HG03139 (cell line): ENCODE data around the gene SHISA3.

Experiments
- ATAC-seq: cut with Tn5 transposase; IDR thresholded peaks from one replicate; pipeline ENCODE4 v1.9.1; 2021; ENCODE audit not compliant: unreplicated experiment

The SHISA3 gene

DNA sequence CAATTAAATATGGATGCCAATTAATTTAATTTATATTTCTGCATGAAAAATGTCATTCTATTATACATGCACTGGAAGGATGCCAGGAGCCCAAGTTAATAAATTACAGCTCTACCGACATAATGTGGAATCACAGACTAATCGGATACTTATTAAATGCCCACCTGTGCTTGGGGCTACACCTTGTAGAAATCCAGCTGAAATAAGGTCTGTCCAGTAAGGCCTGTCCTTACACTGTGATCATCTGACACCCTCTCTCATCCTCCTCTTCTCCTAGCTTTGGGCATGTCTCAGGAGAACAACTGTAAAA, 6.0 kb upstream of the SHISA3 start:
- ATAC-seq, result no peak

DNA sequence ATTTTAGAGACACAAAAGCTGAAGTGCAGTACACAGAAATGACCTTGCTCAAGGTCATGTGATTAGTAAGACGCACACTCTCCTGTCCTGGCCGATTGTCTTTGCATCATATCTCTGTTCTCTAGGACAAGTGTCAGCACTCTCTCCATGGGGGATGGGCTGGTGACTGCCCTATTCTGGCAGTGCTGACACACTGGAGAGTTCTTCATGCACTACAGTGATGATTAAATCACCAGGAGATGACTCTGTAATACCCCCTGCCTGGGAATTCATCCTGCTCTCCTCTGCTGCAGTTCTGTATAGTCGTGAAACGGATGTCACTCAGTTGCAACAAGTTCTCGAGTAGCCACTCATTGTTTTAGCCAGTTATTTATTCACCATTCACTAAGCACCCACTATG, 5.3 kb upstream of the SHISA3 start:
- no peak for ATAC-seq

DNA sequence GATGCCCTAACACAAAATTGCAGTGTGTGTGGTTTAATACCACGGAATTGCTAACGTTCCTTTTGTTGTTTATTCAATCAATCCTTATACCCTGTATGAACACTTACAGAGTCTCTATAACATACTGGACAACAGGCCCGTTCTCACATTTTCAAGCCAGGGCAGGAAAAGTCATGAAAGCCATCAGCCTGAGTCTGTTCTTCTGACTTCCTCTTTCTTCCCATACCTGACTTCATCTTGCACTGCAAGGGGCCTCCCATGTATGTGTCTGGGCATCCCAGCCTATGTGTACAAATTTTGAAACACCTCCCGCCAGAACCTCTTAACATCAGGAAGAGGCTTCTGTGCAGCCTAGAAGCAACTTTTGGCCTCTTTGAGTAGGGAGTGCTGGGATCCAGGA, 4.9 kb upstream of the SHISA3 start:
- ATAC-seq, result no peak

DNA sequence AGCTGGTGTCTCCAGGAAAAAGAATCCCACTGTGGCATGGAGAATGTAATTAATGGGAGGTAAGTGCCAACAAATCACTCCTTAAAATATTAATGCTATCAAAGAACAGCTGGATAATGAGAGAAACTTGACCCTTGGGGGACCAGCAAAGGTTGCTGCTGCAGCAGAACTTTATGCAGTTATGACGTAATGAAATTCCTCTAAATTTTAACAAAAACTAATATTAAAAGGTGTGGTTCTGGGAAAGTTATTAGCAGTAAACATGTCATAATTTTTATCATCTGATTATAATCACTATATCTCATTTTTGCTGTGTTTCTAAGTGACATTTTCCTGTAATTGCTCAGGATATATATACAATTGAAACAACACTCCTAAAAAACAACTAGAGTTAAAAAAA, 1.7 kb upstream of the SHISA3 start:
- ATAC-seq, result no peak

DNA sequence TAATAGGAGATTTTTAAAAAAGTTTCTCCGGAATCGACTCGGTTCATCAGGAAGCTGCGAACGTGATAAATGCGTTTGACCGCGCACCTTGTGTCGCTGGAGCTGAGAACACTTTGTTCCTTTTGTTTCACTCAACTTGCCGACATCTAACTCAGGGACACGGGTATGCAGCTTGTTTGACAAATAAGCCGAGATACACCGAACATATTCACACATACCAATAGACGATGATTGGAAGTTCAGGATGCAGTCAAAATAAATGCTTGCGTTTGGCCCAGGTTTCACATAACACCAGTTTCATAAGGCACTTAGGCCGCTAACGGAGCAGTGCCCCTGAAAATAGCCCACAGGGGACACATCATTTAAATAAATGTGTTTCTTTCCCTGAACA, 932 bp upstream of the SHISA3 start:
- no peak for ATAC-seq

DNA sequence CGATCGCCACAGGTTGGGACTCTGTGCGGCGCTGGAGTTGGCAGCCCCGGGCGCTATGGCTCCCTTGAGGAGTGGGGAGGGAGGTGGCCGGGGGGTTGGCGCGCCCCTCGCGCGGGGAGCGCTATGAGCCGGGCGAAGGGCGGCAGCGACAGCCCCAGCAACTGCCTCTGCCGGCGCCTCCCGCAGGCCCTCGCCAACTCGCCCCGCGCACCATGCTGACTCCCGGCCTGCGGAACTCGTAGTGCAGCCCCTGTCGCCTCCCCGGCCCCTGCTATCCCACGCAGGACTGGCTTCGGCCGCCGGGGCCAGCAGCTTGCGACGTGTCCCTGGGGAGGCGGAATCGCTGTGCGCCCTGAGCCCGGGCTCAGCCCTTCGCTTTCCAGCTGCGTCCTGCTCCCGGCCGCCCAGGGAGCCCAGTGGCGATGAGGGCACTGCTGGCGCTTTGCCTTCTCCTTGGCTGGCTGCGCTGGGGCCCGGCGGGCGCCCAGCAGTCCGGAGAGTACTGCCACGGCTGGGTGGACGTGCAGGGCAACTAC, 415 bp downstream of the SHISA3 start:
- peak; percentile 40 for ATAC-seq

DNA sequence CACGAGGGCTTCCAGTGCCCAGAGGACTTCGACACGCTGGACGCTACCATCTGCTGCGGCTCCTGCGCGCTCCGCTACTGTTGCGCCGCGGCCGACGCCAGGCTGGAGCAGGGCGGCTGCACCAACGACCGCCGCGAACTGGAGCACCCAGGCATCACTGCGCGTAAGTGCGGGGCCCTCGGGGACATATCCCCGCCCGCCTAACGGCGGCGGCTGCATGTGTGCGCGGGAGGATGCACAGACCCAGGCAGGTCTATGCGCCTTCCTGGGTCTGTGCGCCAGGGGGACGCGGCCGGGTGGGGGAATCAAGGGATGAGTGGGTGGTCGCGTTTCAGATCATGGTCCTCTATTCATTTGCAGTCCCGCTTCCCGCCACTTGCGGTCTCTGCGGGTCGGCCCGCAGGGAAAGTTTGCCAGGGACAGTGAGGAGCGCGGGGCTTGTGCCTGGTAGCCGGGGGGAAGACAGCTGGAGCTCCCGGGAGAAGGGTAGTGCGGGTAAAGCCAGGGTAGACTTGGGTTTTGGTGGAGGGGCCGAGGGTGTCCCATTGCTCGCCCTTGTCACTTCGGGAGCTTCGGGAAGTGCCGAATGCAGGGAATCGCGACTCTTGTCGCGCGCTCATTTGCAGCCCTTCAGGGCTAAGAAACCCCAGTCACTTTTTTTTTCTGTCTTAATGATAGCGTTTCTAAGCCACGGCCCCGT, 1.0 kb downstream of the SHISA3 start:
- peak; percentile 35 for ATAC-seq

DNA sequence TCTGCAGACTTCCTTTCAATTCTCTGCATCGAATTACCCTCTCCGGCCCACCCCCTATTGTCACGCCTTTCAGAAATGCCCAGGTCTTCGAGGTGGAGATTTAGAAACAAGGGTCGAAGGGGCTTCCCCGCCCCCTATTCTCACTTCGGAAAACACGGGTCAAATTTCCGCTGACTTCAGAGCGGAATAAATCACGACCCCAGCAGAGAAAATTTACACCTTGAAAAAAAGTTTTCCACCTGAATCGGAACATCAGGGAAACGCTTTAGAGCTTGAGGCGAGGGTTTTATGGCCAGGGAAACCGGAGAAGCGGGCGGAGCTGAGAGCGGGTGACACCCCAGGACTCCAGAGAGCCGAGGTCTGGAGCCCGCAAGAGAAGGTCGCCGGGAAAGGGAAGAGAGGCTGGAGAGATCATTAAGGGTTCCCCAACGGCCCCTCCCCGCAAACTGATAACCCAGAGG, 1.6 kb downstream of the SHISA3 start:
- ATAC-seq, result no peak

DNA sequence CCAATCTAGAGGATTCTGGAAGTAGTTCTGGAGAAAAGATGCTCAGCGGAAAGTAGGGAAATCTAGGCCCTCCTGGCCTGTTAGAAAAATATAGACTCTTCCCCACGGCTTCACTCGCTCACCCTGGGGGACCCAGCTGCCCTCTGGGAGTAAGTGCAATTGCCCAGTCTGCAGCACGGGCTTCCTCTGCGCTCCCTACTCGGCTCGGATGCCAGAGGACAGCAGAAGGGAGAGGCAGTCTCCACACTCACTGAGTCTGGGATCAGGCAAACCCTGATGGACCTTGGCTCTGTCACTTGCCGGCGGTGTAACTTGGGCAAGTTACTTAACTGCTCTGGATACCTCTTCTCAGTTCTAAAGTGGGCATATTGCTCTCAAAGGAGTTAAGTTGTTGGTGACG, 2.1 kb downstream of the SHISA3 start:
- no peak for ATAC-seq

DNA sequence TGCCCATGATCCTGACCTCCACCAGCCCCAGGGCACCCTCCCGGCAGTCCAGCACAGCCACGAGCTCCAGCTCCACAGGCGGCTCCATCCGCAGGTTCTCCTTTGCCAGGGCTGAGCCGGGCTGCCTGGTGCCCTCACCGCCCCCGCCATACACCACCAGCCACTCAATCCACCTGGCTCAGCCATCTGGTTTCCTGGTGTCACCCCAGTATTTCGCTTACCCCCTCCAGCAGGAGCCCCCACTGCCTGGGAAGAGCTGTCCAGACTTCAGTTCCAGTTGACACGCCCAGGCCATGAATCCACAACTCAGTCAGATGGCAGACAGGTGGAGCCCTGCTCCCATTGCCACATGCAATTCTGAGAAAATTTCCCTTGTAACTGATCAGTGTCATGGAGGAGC, 3.9 kb downstream of the SHISA3 start:
- no peak for ATAC-seq

DNA sequence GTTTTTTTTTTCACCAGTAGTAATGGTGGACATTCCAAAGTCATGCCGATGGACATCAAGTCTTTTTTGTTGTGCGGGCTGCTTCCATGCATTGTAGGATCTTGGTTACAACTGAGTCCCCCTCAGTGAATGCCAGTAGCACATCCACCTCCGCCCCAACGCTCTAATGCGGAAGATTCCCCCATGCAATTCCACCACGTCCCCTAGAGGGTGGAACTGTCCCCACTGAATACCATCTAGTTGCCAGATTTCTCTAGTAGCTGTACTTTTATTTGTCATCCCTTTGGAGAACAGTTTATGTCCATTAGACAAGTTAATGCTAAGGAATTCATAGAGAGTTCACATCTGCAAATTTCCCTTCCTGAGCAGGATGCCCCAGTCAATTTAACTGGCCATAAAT, 6.7 kb downstream of the SHISA3 start:
- no peak for ATAC-seq

DNA sequence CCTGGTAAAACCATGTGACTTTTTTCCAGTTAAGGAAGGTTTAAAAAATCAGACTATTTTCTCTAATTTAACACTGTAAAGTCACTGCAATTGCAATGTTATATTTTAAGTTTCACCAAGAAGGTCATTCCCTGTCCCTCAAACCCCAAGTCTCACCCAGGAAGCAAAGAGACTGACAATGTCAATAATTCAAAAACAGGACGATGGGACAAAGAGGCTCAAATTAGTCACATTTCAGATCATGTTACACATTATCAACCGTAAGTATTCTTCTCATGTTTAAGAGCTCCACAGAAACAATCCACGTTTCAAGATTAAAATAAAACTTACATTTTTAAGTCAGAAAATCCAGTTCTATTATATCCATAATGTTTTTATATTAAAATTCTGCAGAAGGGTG, 13.2 kb downstream of the SHISA3 start:
- no peak for ATAC-seq

DNA sequence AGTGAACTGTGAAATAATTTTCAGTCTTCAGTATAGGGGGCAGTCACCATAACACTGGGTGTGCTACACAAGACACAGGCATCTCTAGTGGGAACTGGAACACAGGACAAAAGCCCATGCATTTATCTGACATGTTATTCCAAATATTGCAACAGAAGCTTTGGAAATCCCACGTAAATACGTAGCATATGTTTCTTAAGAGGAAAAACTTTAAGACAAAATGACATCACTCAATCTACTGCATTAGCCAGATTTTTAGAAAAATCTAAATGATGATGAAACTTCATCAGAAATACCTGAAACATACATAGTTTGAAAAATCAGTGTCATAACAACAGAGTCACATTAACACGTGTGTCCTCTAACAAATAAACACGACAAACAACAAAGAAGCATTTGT, 14.5 kb downstream of the SHISA3 start:
- no peak for ATAC-seq

DNA sequence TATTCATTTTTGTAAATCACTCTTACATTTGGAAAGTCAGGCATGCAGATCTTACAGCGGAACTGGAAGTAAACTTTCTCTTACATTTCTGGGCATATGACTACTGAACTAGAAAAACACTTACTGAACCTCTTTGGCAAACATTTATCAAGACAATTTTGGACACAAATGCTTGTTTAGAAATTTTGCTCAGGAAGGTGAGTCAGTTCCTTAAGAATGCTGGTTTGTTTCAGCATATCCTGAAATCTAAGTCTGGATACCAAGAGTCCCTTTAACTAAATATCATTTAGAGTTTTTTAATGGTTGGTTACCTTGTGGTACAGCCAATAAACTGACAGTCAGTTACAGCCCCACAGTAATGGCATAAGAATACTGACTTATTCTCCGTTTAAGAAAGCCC, 15.0 kb downstream of the SHISA3 start:
- no peak for ATAC-seq

DNA sequence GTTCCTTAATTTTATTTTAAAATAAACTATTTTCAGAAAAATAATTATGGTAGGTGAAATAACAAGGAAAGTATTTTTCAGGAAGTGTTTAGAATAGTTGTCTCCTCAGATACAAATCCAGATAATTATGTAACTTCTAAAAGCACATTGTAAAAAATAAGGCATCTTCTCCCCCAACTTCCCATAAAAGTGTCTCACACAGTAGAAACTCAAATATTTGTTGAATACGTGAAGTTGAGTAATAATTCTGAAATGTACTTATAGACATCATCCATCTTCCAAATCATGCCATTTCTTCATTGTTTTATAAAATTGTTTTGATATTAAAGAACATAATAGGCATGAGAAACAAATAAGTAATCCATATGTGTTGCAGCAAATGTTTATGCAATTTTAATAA, 18.0 kb downstream of the SHISA3 start:
- ATAC-seq, result no peak

DNA sequence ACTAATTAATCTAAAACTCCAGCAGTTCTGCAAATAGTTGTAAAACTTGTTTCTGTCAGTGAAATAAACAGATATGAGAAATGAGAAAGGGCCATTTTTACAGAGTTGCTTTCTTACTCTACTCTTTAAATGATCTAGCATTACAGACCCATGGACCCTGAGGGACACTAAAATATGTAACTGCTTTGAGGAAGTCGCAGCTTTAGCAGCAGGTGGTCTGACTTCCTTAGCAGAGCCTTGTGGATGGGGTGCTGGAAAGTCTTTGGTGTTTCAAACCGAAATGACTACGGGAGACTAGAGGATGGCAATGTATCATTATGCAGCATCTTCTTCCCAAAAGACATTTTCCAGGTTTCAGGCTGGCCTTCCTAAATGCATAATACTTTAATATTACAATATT, 18.7 kb downstream of the SHISA3 start:
- no peak for ATAC-seq

DNA sequence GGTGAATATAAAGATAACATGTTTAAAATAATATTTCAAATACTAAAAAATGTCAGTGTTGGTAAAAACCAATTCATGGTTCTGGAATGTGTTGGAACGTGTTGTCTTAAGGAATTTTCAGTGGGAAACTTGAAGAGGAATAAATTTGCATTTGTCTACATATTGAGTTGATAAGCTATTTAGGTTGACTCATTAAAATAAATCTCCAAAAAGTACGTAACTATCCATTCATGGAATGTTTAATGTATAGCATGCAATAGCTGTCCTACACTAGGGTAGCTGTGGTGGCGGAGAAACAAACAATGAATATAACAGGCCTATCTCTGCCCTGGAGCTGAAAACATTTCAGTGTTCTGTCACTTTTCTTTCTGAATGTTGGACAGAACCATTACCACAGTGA, 20.3 kb downstream of the SHISA3 start:
- ATAC-seq, result no peak

DNA sequence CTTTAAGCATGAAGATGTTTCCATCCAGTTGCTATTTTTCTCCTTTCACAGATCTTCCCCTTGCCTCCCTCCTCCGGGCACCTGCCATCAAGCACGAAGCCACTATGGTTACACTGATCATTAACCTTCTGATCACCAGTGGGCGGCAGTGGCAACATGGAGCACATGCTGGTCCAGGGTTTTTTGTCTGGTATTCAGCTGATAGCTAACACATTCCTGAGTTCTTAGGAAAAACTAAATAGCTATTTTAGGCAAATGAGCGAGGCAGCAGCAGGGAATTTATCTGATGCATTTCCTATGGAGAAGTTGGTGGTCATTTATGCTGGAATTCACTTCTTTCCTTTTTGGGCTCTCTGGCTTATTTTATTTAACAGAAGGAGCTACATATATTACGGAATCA, 22.9 kb downstream of the SHISA3 start:
- no peak for ATAC-seq

DNA sequence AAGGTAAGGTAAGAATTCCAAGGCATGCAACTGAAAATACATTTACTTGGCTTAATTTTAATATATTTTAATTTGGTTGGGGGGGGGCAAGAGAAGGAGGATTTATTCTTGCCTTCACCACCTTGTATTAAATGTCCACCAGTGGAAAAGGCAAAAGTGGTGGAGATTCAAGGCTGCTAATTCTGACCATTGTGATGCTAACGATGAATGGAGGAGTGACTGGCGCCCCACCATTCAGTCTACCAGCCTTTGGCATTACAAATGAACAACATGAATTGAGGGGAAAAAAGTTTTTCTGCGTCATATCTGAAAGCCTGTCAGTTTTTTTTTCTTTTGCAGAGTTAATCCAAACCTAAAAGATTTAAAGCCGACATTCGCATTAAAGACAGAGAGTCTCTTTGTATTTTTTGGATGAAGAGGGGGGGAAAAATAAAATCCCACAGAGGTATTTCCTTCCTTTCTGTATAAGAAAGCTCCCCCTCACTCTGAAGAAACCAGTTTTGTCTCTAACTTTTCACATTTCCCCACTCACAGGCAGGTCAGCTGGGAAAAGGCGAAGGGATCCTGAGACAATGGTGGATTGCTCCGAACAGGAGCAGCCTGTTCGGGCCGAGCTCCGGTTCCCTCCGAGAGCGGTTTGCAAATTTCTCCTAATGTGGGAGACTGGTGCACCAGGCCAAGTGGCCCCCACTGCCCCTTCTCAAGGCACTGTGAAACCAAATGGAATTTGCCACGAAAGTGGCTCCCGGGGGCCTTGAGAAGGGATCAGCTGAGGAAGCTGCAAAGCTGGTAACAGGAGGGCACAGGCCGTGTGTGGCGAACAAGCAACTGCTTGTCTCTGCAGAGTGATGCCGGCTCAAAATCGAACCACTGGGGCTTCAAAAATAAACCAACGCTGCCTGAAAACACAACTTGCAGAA, 28.1 kb downstream of the SHISA3 start:
- no peak for ATAC-seq

DNA sequence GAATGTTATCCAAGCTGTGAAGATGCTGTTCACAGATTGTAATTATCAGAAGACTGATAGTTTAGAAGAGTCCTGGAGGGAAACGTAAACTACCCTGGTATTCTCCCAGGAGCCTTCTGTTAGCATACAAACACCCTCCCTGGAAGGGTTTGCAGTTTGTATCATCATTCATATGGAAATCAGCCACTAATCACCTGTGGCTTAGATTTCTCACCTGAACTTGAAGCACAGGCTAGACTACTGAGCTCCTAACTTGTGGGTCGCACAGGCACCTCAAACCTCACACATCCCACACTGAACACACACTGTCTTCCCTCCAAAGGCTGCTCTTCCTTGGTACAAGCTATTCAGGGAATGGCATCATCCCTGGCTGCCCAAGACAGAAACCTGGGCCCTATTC, 30.7 kb downstream of the SHISA3 start:
- no peak for ATAC-seq

DNA sequence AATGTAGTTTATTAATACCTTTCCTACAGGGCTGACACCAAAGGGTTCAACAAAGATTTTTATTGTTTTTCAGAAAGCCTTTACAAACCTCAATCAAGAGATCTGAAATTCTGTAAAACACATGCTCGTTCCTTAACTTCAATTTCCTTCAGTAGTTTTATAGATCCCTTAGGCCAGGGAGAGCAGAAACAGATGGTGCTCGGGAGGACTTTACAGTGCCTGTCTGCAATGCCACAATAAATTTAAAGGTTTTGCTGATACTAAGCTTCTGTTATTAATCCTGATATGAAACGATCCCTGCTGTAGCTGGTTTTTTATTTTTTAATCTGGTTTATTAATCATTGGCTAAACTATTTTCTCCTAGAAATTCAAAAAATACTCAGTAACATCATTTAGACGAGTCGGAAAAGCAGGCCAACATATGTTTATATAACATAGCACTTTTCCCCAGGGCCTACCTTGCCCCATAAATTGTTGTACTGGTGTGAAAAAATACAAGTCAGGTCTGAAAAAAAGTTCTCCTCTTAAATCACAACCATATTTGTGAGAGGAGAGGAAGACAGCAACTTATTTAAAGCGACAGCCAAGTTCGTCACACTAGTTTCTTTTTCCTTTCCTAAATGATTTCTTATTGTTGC, 39.8 kb downstream of the SHISA3 start:
- no peak for ATAC-seq

DNA sequence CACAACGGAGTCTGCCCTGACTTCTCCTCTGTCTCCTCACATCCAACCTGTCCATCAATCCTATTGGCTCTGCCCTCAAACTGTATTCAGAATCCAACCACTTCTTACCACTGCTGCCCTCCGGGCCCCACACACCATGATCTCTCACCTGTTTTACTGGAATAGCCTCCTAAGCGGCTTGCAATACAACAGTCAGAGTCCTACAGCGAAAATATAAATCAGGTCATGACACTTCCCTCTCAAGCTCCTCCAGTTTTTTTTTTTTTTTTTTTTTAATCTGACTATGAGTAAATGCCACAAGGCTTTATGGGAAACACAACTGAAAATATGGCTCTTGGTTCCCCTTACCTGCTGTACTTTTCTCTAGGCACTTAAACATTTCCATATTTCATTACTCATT, 42.8 kb downstream of the SHISA3 start:
- no peak for ATAC-seq
